KMS-11 (cell line): ENCODE measurements around the gene PRDX3.

Source experiments
- H2AFZ ChIP-seq: fragments of 200-600 bp; sonication (generic); 2 replicates; pipeline ENCODE4 v1.6.1; 2016; ENCODE audit warnings: antibody characterized with exemption, mixed run types, low read depth
- H3K27ac ChIP-seq: fragments of 200-600 bp; sonication (generic); 2 replicates; pipeline ENCODE4 v1.6.1; 2016; ENCODE audit warnings: mild to moderate bottlenecking, mixed run types
- H3K27me3 ChIP-seq: fragments of 200-600 bp; sonication (generic); 2 replicates; pipeline ENCODE4 v1.6.1; 2017; ENCODE audit warnings: mild to moderate bottlenecking, low read depth, mixed run types, moderate library complexity; ENCODE audit not compliant: insufficient read depth
- H3K36me3 ChIP-seq: fragments of 200-600 bp; sonication (generic); 2 replicates; pipeline ENCODE4 v1.6.1; 2017; ENCODE audit warnings: mild to moderate bottlenecking, mixed run types; ENCODE audit not compliant: insufficient read depth
- H3K4me1 ChIP-seq: fragments of 200-600 bp; sonication (generic); 2 replicates; pipeline ENCODE4 v1.6.1; 2016; ENCODE audit warnings: mild to moderate bottlenecking, low read depth, mixed run types; ENCODE audit not compliant: poor library complexity, severe bottlenecking
- H3K4me2 ChIP-seq: fragments of 200-600 bp; sonication (generic); 2 replicates; pipeline ENCODE4 v1.7.0; 2016; ENCODE audit warnings: mild to moderate bottlenecking, mixed run types
- H3K4me3 ChIP-seq: fragments of 200-600 bp; sonication (generic); IDR thresholded peaks from 2 replicates; pipeline ENCODE4 v1.6.1; 2017; ENCODE audit warnings: low read depth, low read length, mixed read lengths; ENCODE audit not compliant: insufficient read depth
- H3K79me2 ChIP-seq: fragments of 200-600 bp; sonication (generic); 2 replicates; pipeline ENCODE4 v1.6.1; 2016; ENCODE audit warnings: low read depth, mixed run types; ENCODE audit not compliant: insufficient read depth
- H3K9ac ChIP-seq: fragments of 200-600 bp; sonication (generic); 2 replicates; pipeline ENCODE4 v1.6.1; 2016; ENCODE audit warnings: mild to moderate bottlenecking, mixed run types
- H4K20me1 ChIP-seq: fragments of 200-600 bp; sonication (generic); 2 replicates; pipeline ENCODE4 v1.6.1; 2016; ENCODE audit warnings: mild to moderate bottlenecking, mixed run types; ENCODE audit not compliant: insufficient read depth
- CTCF ChIP-seq: fragments of 200-600 bp; sonication (generic); conservative IDR thresholded peaks from 2 replicates; pipeline ENCODE4 v1.6.1; 2017; ENCODE audit warnings: low read depth, mild to moderate bottlenecking, antibody characterized with exemption, low read length, moderate library complexity, mixed read lengths

Gene PRDX3

GRCh38 chr10:119166564-119166963 is 12.0 kb downstream of the PRDX3 start:
- Histone ChIP-seq H2AFZ (no peak overlapping the region), H3K27me3 (no peaks in the 10 kb centered on the region), H3K36me3 (peaks cover 3% of the 10 kb centered on the region; the same call in 1 of the 2 replicates), H3K4me2 (peak overlapping the region; percentile 87; the same call in 1 of the 2 replicates), H3K27ac (no peak overlapping the region), H4K20me1 (no peaks in the 10 kb centered on the region), H3K4me1 (peaks cover 16% of the 10 kb centered on the region), H3K79me2 (peaks cover 9% of the 10 kb centered on the region; the same call in 1 of the 2 replicates), H3K9ac (no peak overlapping the region), H3K4me3 (no peak overlapping the region)
- TF ChIP-seq CTCF = no peak

- H2AFZ ChIP-seq = peak overlapping the region; percentile 92; the same call in 1 of the 2 replicates
- no peaks in the 10 kb centered on the region for H4K20me1 ChIP-seq
- H3K36me3 ChIP-seq = no peaks in the 10 kb centered on the region; the same call in 1 of the 2 replicates
- peak overlapping the region; percentile 87 for H3K4me2 ChIP-seq
- H3K9ac ChIP-seq = peak overlapping the region; percentile 99
- H3K27ac ChIP-seq = peak overlapping the region; percentile 89; the same call in 1 of the 2 replicates
- peaks cover 16% of the 10 kb centered on the region for H3K4me1 ChIP-seq
- H3K27me3 ChIP-seq = no peaks in the 10 kb centered on the region
- peaks cover 9% of the 10 kb centered on the region; the same call in 1 of the 2 replicates for H3K79me2 ChIP-seq
- no peak overlapping the region for H3K4me3 ChIP-seq
- no peak for TF ChIP-seq CTCF
Measured at GRCh38 chr10:119166118-119166500, 12.5 kb downstream of the PRDX3 start.

GRCh38 chr10:119165171-119166117 is 13.2 kb downstream of the PRDX3 start, which contains the start of gene SFXN4:
SFXN4 (minus strand) TSS chr10:119165714; CDS start chr10:119165647, 67 bp downstream.
- H4K20me1 ChIP-seq = no peaks in the 10 kb centered on the region
- peak within 1 kb of the TSS; percentile 92 for H2AFZ ChIP-seq
- peak within 1 kb of the TSS; percentile 89 for H3K27ac ChIP-seq
- peaks cover 16% of the 10 kb centered on the region for H3K4me1 ChIP-seq
- H3K9ac ChIP-seq = peak within 1 kb of the TSS; percentile 99
- peaks cover 9% of the 10 kb centered on the region; the same call in 1 of the 2 replicates for H3K79me2 ChIP-seq
- H3K4me2 ChIP-seq = peak within 1 kb of the TSS; percentile 89
- H3K36me3 ChIP-seq = no peaks in the 10 kb centered on the region; the same call in 1 of the 2 replicates
- no peak for TF ChIP-seq CTCF
- H3K27me3 ChIP-seq = no peaks in the 10 kb centered on the region
- H3K4me3 ChIP-seq = no peak within 1 kb of the TSS

- Histone ChIP-seq H3K4me3 (no peak overlapping the region), H3K9ac (no peak overlapping the region), H3K36me3 (no peaks in the 10 kb centered on the region; the same call in 1 of the 2 replicates), H3K27me3 (no peaks in the 10 kb centered on the region), H4K20me1 (no peaks in the 10 kb centered on the region), H2AFZ (no peak overlapping the region), H3K79me2 (peaks cover 9% of the 10 kb centered on the region; the same call in 1 of the 2 replicates), H3K4me2 (no peak overlapping the region), H3K4me1 (peaks cover 14% of the 10 kb centered on the region), H3K27ac (no peak overlapping the region)
- no peak for TF ChIP-seq CTCF
Measured at GRCh38 chr10:119162452-119163092, 16.0 kb downstream of the PRDX3 start.
